Right forelimb (tissue), 1 donor: ENCODE results near the gene DSP.

ENCODE experiments used
- DNase-seq: peaks from one replicate; pipeline ENCODE4 v3.0.0-alpha.2; 2018

Gene DSP

GRCh38 chr6:7541175-7542064 is at the start of gene DSP:
Gene DSP (plus strand): TSS chr6:7541671. CDS start chr6:7541916, 245 bp downstream.
- peak; percentile 56 for DNase-seq

GRCh38 chr6:7493866-7494265 is 47.6 kb upstream of the DSP start:
- DNase-seq: no peak

- DNase-seq: no peak
Measured at GRCh38 chr6:7494638-7495037, 46.8 kb upstream of the DSP start.

GRCh38 chr6:7496266-7496875 is 45.1 kb upstream of the DSP start:
- DNase-seq: no peak

GRCh38 chr6:7500752-7501282 is 40.7 kb upstream of the DSP start:
- no peak for DNase-seq

- DNase-seq: no peak
Measured at GRCh38 chr6:7502743-7503142, 38.7 kb upstream of the DSP start.

GRCh38 chr6:7504041-7504440 is 37.4 kb upstream of the DSP start:
- DNase-seq: no peak

- DNase-seq: no peak
Measured at GRCh38 chr6:7505189-7505699, 36.2 kb upstream of the DSP start.

GRCh38 chr6:7507600-7507999 is 33.9 kb upstream of the DSP start:
- DNase-seq: no peak

- DNase-seq: no peak
Measured at GRCh38 chr6:7512320-7512719, 29.2 kb upstream of the DSP start.

GRCh38 chr6:7513529-7513928 is 27.9 kb upstream of the DSP start:
- no peak for DNase-seq

GRCh38 chr6:7515363-7515762 is 26.1 kb upstream of the DSP start:
- no peak for DNase-seq

- no peak for DNase-seq
Measured at GRCh38 chr6:7518877-7519276, 22.6 kb upstream of the DSP start.

GRCh38 chr6:7522873-7523272 is 18.6 kb upstream of the DSP start:
- no peak for DNase-seq

- no peak for DNase-seq
Measured at GRCh38 chr6:7523922-7524321, 17.5 kb upstream of the DSP start.

GRCh38 chr6:7526755-7527154 is 14.7 kb upstream of the DSP start:
- no peak for DNase-seq

GRCh38 chr6:7528565-7528964 is 12.9 kb upstream of the DSP start:
- DNase-seq: no peak

GRCh38 chr6:7529141-7529540 is 12.3 kb upstream of the DSP start:
- no peak for DNase-seq

- DNase-seq: no peak
Measured at GRCh38 chr6:7532232-7532631, 9.2 kb upstream of the DSP start.

GRCh38 chr6:7532821-7533220 is 8.7 kb upstream of the DSP start:
- no peak for DNase-seq

GRCh38 chr6:7534192-7534591 is 7.3 kb upstream of the DSP start:
- no peak for DNase-seq

GRCh38 chr6:7535498-7535897 is 6.0 kb upstream of the DSP start:
- no peak for DNase-seq

- no peak for DNase-seq
Measured at GRCh38 chr6:7537565-7538174, 3.8 kb upstream of the DSP start.

GRCh38 chr6:7538484-7538883 is 3.0 kb upstream of the DSP start:
- no peak for DNase-seq
